GM23248 (cell line): Measurements from ENCODE around the gene MGAT4C. TPM values are rescaled to one million over a fixed set of nuclear protein-coding genes. Genes with fewer than 3 reads are reported as not detected.
A peak's percentile ranks its signal among the peaks of the same experiment; 100 is the strongest.
"Not testable (repeated sequence)": the region's sequence is repeated elsewhere in the genome, so short reads cannot be mapped to it uniquely, and the experiment has no call there.

Source experiments
- DNase-seq: peaks from one replicate; pipeline ENCODE4 v3.0.0-alpha.2; 2015
- H2AFZ ChIP-seq: fragments of 200-600 bp; sonication (generic); 2 replicates; pipeline ENCODE4 v1.6.1; 2016; ENCODE audit warnings: antibody characterized with exemption
- H3F3A ChIP-seq: fragments of 200-600 bp; sonication (generic); 2 replicates; pipeline ENCODE4 v1.6.1; 2016; ENCODE audit warnings: mild to moderate bottlenecking, antibody characterized with exemption, mixed run types; ENCODE audit not compliant: insufficient read depth
- H3K27ac ChIP-seq: fragments of 200-600 bp; sonication (generic); 2 replicates; pipeline ENCODE4 v1.5.1; 2016; ENCODE audit warnings: mild to moderate bottlenecking
- H3K27me3 ChIP-seq: fragments of 200-600 bp; sonication (generic); replicated peaks from 2 replicates; pipeline ENCODE4 v1.6.1; 2016; ENCODE audit warnings: mild to moderate bottlenecking; ENCODE audit not compliant: insufficient read depth
- H3K36me3 ChIP-seq: fragments of 200-600 bp; sonication (generic); 2 replicates; pipeline ENCODE4 v1.6.1; 2016; ENCODE audit warnings: low read depth, mild to moderate bottlenecking
- H3K4me1 ChIP-seq: fragments of 200-600 bp; sonication (generic); 2 replicates; pipeline ENCODE4 v1.6.1; 2016; ENCODE audit warnings: mild to moderate bottlenecking; ENCODE audit not compliant: insufficient read depth
- H3K4me2 ChIP-seq: fragments of 200-600 bp; sonication (generic); one replicate; pipeline ENCODE4 v1.6.1; 2016; ENCODE audit warnings: mild to moderate bottlenecking; ENCODE audit not compliant: unreplicated experiment
- H3K4me3 ChIP-seq: fragments of 200-600 bp; sonication (generic); 2 replicates; pipeline ENCODE4 v1.5.1; 2016; ENCODE audit warnings: mild to moderate bottlenecking
- H3K79me2 ChIP-seq: fragments of 200-600 bp; sonication (generic); 2 replicates; pipeline ENCODE4 v1.6.1; 2016; ENCODE audit warnings: mild to moderate bottlenecking; ENCODE audit not compliant: insufficient read depth
- H3K9ac ChIP-seq: fragments of 200-600 bp; sonication (generic); 2 replicates; pipeline ENCODE4 v1.6.1; 2016; ENCODE audit warnings: mild to moderate bottlenecking
- H3K9me2 ChIP-seq: fragments of 200-600 bp; sonication (generic); 2 replicates; pipeline ENCODE4 v1.6.1; 2016; ENCODE audit warnings: mixed run types, mild to moderate bottlenecking, moderate library complexity; ENCODE audit not compliant: insufficient read depth
- H3K9me3 ChIP-seq: fragments of 200-600 bp; sonication (generic); one replicate; pipeline ENCODE4 v1.6.1; 2017; ENCODE audit warnings: low read depth
- H4K20me1 ChIP-seq: fragments of 200-600 bp; sonication (generic); 2 replicates; pipeline ENCODE4 v1.6.0; 2016; ENCODE audit not compliant: insufficient read depth
- EZH2 ChIP-seq: fragments of 200-600 bp; sonication (generic); IDR thresholded peaks from 2 replicates; pipeline ENCODE4 v1.6.1; 2018; ENCODE audit warnings: antibody characterized with exemption, mild to moderate bottlenecking; ENCODE audit not compliant: insufficient read depth, poor library complexity, severe bottlenecking
- EZH2phosphoT487 ChIP-seq: fragments of 200-600 bp; sonication (generic); IDR thresholded peaks from 2 replicates; pipeline ENCODE4 v1.6.1; 2018; ENCODE audit warnings: antibody characterized with exemption, moderate library complexity, mild to moderate bottlenecking, low read depth; ENCODE audit not compliant: insufficient read depth
- WGBS, 2 experiments: methylation state at CpG; one replicate each; pipeline ENCODE4 v1.1.6; 2015 to 2017; ENCODE audit warnings: low lambda C conversion rate in 2 of 2, low coverage in 1 of 2; ENCODE audit errors: missing lambda C conversion rate in 2 of 2; 5-methylcytosine and 5-hydroxymethylcytosine counted together
- in situ Hi-C: fragments of 300-500 bp; cut with MboI; formaldehyde crosslinking; loops from 2 replicates; pipeline ENCODE4 v1.15.0; 2020
- polyA plus RNA-seq: library from polyadenylated mRNA; unstranded; fragments of >200 nt; fragmentation: Nextera tagmentation; extraction: Ambion mirVana; gene quantifications from 2 replicates; pipeline ENCODE4 v1.2.1, GENCODE V29; 2016
- total RNA-seq: library from RNA; depleted of rRNA; stranded (reverse); fragments of >200 nt; shearing (Covaris generic); gene quantifications from 2 replicates; pipeline ENCODE4 v1.2.3, GENCODE V29; 2014

The MGAT4C gene
- total and polyA plus RNA-seq, 2 experiments from 2014 or later, result not detected

GRCh38 chr12:86143162-86143561 lies 113.0 kb downstream of the MGAT4C start:
- Histone ChIP-seq H3K4me1 (no peaks in the 10 kb centered on the region), H3K4me2 (no peak overlapping the region), H3K4me3 (no peak overlapping the region), H3K79me2 (no peaks in the 10 kb centered on the region), H3K36me3 (no peaks in the 10 kb centered on the region), H2AFZ (no peak overlapping the region), H3K27ac (no peak overlapping the region), H3K27me3 (no peaks in the 10 kb centered on the region), H3K9ac (no peak overlapping the region), H3K9me2 (no peaks in the 10 kb centered on the region), H4K20me1 (no peaks in the 10 kb centered on the region), H3K9me3 (no peaks in the 10 kb centered on the region), H3F3A (no peaks in the 10 kb centered on the region)
- WGBS, 2 experiments, result 35 to 39% methylated on average over 1 of the region's 1 CpG
- DNase-seq, result no peak
- no peak for TF ChIP-seq EZH2phosphoT487
- no peak for TF ChIP-seq EZH2
- in situ Hi-C loops, result no loop called here

GRCh38 chr12:86139671-86140070 lies 116.5 kb downstream of the MGAT4C start:
- in situ Hi-C loops, result no loop called here
- Histone ChIP-seq H3K9me3 (no peaks in the 10 kb centered on the region), H3K4me1 (no peaks in the 10 kb centered on the region), H2AFZ (no peak overlapping the region), H3K4me3 (no peak overlapping the region), H4K20me1 (no peaks in the 10 kb centered on the region), H3K79me2 (no peaks in the 10 kb centered on the region), H3K9me2 (no peaks in the 10 kb centered on the region), H3K36me3 (no peaks in the 10 kb centered on the region), H3K27ac (no peak overlapping the region), H3F3A (no peaks in the 10 kb centered on the region), H3K9ac (no peak overlapping the region), H3K27me3 (no peaks in the 10 kb centered on the region), H3K4me2 (no peak overlapping the region)
- WGBS, 2 experiments, result 0 to 5% methylated on average over 1 of the region's 1 CpG
- TF ChIP-seq EZH2 (no peak), EZH2phosphoT487 (no peak)
- no peak for DNase-seq

- Histone ChIP-seq H3K4me3 (no peak overlapping the region), H3K9me2 (no peaks in the 10 kb centered on the region), H3K9ac (no peak overlapping the region), H3K4me2 (no peak overlapping the region), H3K27ac (no peak overlapping the region), H3K27me3 (no peaks in the 10 kb centered on the region), H3K79me2 (no peaks in the 10 kb centered on the region), H4K20me1 (no peaks in the 10 kb centered on the region), H3K4me1 (no peaks in the 10 kb centered on the region), H2AFZ (no peak overlapping the region), H3K36me3 (no peaks in the 10 kb centered on the region), H3F3A (no peaks in the 10 kb centered on the region), H3K9me3 (no peaks in the 10 kb centered on the region)
- no peak for DNase-seq
- in situ Hi-C loops, result no loop called here
- WGBS, 2 experiments, result 15 to 34% methylated on average over 2 of the region's 2 CpGs
- TF ChIP-seq EZH2phosphoT487 (no peak), EZH2 (no peak)
These were observed 117.4 kb downstream of the MGAT4C start for GRCh38 chr12:86138770-86139169.

GRCh38 chr12:86137936-86138335 lies 118.3 kb downstream of the MGAT4C start:
- Histone ChIP-seq H3K27ac (no peak overlapping the region), H2AFZ (no peak overlapping the region), H3K9me3 (no peaks in the 10 kb centered on the region), H3K36me3 (no peaks in the 10 kb centered on the region), H3K79me2 (no peaks in the 10 kb centered on the region), H3F3A (no peaks in the 10 kb centered on the region), H3K9me2 (no peaks in the 10 kb centered on the region), H3K4me1 (no peaks in the 10 kb centered on the region), H3K4me3 (no peak overlapping the region), H3K27me3 (no peaks in the 10 kb centered on the region), H3K4me2 (no peak overlapping the region), H3K9ac (no peak overlapping the region), H4K20me1 (no peaks in the 10 kb centered on the region)
- WGBS, 2 experiments, result 13 to 18% methylated on average over 2 of the region's 2 CpGs
- TF ChIP-seq EZH2phosphoT487, result no peak
- TF ChIP-seq EZH2, result no peak
- in situ Hi-C loops, result no loop called here
- peak; percentile 11 for DNase-seq

- DNase-seq, result peak; percentile 5
- Histone ChIP-seq H4K20me1 (no peaks in the 10 kb centered on the region), H3K36me3 (no peaks in the 10 kb centered on the region), H3K4me2 (no peak overlapping the region), H3K27me3 (no peaks in the 10 kb centered on the region), H3F3A (no peaks in the 10 kb centered on the region), H3K27ac (no peak overlapping the region), H3K4me3 (no peak overlapping the region), H3K9ac (no peak overlapping the region), H3K9me2 (no peaks in the 10 kb centered on the region), H3K4me1 (no peaks in the 10 kb centered on the region), H3K79me2 (no peaks in the 10 kb centered on the region), H3K9me3 (no peaks in the 10 kb centered on the region), H2AFZ (no peak overlapping the region)
- in situ Hi-C loops, result no loop called here
- 10 to 11% methylated on average over 3 of the region's 3 CpGs for WGBS, 2 experiments
- TF ChIP-seq EZH2phosphoT487, result no peak
- no peak for TF ChIP-seq EZH2
These were observed 121.6 kb downstream of the MGAT4C start for GRCh38 chr12:86134561-86134960.

DNA sequence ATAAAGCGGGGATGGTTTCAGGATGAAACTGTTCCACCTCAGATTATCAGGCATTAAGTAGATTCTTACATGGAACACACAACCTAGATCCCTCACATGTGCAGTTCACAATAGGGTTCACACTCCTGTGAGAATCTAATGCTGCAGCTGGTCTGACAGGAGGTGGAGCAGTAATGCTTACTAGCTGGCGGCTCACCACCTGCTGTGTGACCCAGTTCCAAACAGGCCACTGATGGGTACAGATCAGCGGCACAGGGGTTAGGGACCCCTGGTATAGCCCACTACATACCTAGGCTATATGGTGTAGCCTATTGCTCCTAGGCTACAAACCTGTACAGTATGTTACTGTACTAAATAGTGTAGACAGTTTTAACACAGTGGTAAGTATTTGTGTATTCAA lies 129.3 kb downstream of the MGAT4C start:
- H4K20me1 ChIP-seq, H3K4me2 ChIP-seq, H3K9me3 ChIP-seq, H3K27ac ChIP-seq, H2AFZ ChIP-seq, in situ Hi-C loops, H3K36me3 ChIP-seq, H3K4me3 ChIP-seq, H3K9ac ChIP-seq, H3F3A ChIP-seq, H3K4me1 ChIP-seq, H3K27me3 ChIP-seq, H3K79me2 ChIP-seq, H3K9me2 ChIP-seq, DNase-seq: not testable (repeated sequence)
- 39 to 47% methylated on average over 3 of the region's 3 CpGs for WGBS, 2 experiments
